RKO (cell line): ENCODE data around the gene PDGFRA.
A peak's percentile ranks its signal among the peaks of the same experiment; 100 is the strongest.

Source experiments
- DNase-seq: peaks from one replicate; pipeline ENCODE4 v3.0.0-alpha.2; 2016; ENCODE audit warnings: low spot score

Gene PDGFRA

GRCh38 chr4:54228961-54229501 lies at the start of gene PDGFRA:
Gene PDGFRA, plus strand, starts transcription at chr4:54229293. Its CDS starts 29,476 bp downstream, at chr4:54258769.
- no peak for DNase-seq

GRCh38 chr4:54184581-54184980 lies 44.5 kb upstream of the PDGFRA start:
- no peak for DNase-seq

GRCh38 chr4:54185044-54185780 lies 43.9 kb upstream of the PDGFRA start:
- DNase-seq = no peak

GRCh38 chr4:54185866-54186265 lies 43.2 kb upstream of the PDGFRA start:
- no peak for DNase-seq

DNA sequence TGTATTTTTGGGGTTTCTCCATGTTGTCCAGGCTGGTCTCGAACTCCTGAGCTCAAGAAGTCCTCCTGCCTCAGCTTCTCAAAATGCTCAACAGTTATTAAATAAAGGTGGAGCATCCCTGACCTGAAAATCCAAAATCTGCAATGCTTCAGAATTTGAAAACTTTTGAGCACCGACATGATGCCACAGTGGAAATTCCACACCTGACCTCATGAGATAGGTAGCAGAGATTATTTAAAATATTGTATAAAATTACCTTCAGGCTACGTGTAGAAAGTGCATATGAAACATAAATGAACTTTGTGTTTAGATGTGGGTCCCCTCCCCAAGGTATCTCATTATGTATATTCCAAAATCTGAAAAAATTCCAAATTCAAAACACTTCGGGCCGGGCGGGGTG lies 42.7 kb upstream of the PDGFRA start:
- no peak for DNase-seq

DNA sequence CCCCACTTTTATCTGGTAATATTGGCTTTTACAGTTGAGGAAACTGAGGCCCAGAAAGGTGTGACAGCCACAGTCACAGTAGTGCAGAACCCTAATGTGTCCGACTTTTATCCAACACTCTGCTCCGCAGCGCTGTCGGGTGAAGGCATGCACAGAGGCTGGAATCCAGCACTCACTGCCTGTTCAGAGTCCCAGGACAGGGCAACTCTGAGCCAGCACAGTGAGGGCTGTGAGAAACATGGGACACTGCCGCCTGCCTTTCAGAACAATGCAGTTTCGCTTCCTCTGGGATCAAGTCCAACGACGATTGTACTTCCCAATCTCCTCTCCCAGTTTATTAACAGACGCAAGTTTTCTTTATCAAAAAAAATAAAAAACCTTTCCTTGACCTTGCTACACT lies 41.9 kb upstream of the PDGFRA start:
- no peak for DNase-seq

DNA sequence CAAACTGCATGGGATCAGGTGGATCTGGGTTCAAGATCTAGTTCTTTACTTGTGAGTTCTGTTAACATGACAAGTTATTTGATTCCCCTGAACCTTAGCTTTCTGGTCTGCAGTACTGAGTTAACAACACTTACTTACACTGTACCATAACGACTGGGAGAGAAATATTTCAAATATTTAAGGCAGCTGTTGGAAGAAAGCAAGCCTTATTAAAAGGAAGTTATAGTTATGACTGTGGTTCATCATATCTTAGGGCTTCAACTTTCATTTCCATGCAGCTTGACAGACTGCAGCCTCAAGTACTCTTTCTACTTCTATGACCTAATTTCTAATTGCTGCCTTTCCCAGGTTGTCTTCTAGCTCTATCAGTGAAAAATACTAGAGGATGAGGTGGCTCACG lies 40.0 kb upstream of the PDGFRA start:
- DNase-seq = no peak

GRCh38 chr4:54192811-54193210 lies 36.3 kb upstream of the PDGFRA start:
- no peak for DNase-seq

- DNase-seq = no peak
These were observed 31.2 kb upstream of the PDGFRA start for GRCh38 chr4:54197926-54198325.

DNA sequence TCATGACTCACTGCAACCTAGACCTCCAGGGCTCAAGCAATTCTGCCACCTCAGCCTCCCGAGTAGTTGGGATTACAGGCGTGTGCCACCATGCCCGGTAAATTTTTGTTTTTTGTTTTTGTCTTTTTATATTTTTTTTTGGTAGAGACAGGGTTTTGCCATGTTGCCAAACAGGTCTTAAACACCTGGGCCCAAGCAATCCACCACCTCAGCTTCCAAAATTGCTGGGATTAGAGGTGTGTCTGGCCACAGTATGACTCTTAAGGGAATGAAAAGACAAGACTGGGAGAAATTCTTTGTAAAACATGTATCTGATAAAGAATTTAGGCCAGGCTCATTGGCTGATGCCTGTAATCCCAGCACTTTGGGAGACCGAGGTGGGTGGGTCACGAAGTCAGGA lies 29.2 kb upstream of the PDGFRA start:
- no peak for DNase-seq

DNA sequence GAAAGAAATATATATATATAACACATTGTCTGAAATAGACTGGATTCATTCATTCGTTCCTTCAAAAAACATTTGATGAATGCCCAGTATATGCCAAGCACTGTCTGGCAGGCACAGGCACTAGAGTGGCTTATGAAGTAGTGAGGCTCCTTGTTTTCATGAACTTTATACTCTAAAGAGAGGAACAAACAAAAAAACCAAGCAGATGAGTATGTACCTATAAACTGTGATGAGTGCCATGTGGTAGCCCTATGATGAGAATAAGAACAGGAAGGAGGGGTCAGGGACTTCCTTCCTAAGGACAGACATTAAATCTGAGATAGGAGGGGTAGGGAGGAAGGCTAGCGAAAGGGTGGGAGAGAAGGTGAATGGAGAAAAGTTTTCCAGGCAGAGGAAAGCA lies 19.5 kb upstream of the PDGFRA start:
- no peak for DNase-seq

DNA sequence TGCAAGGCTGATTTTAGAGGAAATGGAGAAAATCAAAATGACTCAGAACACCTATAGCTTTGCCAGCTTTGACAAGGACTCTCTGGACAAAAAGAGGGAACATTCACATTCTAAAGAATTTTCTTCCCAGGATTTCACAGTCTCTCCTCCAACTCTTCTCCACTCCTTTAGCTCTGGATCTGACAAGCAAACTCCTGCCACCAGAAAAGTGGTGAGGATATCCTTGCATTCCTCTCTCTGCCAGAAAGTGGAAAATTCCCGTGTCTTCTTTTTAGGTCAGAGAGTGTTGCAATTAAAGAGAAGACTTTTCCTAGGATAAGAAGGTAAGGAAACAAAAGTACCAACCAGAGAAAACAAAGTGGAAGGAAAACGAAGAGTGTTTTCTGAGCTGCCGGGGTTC lies 16.1 kb upstream of the PDGFRA start:
- DNase-seq = no peak

DNA sequence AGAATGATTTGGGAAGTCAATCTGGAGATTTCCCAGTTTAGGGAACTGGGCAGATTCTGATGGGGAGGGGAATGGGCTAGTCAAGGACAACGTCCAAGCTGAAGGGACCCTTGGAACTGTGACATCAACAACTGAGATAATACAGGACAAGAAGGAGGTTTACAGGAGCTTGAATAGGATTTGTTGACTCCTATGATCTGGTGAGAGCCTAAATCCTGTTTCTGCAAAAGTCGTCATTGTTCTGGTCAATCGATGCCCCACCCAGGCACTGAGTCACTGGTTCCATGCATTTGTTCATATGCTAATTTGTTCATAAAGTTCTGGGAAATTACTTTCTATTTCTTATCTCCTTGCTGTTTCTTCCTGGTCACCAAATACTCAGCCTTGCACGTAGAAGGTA lies 15.3 kb upstream of the PDGFRA start:
- no peak for DNase-seq

DNA sequence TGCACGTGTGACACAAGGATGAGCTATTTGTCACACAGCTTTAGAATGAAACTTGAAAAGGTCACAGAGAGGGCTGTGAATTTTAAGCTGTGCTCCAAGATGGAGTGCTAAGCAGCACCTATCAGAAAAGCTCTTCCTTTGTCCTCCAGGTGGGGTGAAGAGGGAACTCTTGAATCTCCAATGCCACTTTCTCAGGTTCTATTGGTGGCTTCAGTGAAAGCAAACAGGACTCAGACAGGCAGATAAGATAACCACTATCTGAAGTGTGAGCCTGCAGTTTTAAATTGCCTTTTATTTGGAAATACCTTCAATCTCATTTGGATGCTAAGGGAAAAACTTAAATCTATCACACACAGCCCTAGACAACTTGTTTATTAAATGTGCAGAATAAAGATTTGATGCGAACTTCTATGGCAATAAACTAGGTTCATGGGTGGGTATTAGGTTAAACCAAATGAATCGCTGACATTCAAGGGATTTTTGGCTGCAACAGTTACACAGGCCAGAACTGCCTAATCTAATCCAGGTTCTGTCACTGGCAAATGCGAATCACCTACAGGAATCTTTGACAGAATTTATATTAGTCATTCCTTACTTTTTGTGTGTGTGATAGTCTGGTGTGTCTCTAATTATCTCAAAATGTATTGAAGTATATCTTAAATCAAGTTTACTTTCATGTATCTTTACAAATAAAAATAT lies 13.6 kb upstream of the PDGFRA start:
- DNase-seq = no peak

- DNase-seq = peak; percentile 87
These were observed 11.2 kb upstream of the PDGFRA start for GRCh38 chr4:54217642-54218495.

- no peak for DNase-seq
These were observed 10.4 kb upstream of the PDGFRA start for GRCh38 chr4:54218736-54219135.

DNA sequence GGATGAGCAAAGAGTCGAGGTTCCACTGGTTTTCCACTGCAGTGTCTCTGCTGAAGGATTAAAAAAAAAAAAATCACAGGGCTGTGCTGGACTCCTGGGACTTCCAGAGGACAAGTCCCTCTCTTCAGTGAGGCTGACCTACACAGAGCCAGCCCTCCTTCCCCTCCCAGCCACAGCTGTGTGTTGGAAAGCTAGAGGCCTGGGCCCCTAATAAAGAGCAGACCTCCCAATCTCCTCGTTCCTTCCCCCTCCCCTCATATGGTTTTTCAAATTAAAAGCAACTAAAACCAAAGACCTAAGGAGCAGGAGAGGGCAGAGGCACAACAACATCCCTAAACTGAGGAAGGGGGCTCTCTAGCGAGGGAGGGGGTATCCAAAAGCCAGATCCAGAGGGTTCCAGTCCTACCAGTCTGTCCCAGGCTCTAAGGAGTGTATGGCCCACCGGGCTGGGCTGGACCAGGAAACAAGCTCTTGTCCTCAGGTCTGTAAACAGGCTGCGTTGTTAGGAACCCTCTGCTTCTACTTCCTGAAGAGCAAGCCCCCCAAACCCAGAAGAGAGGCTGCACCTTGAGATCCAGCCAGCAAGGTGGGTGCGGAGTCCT lies 4.0 kb upstream of the PDGFRA start:
- no peak for DNase-seq

DNA sequence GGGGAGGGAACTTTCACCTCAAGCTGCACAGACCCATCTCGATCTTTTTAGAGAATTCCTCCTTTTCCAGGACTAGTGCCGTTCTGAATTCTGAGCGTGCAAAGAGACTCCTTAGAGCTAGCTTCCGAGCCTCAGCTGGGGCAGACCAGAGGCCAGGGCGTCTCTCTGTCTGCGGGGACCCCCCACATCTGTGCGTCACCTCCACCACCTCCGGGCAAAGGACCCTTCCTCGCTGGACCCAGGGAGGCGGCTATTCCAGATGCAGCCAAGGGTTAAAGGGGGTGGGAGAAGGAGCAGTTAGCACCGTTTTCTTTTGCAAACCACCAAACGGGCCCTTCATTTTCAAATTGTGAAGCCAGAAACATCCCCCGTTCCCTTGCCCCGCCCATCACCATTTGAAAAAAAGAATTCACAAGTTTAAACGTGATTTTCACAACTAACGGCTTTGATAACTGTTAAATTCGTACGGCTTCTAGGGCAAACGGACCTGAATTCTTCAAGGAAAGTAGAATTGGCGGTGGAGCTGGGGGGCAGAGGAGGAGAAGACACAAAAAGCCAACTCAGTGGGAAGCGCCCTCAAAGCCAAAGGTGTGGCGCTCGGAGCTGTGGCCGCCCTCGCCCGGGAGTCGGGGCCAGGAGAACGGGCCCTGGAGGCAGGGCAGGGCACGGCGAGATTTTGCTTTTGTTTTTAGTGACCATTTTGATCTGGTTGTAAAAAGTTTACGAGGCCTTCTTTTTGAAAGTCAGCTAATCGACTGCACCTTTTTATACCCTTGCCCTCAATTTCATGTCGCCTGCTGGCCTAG lies 3.3 kb upstream of the PDGFRA start:
- DNase-seq = no peak

GRCh38 chr4:54226404-54227255 lies 2.5 kb upstream of the PDGFRA start:
- no peak for DNase-seq
